Cardiac muscle cell (in vitro differentiated cells and primary cell): ENCODE measurements around the gene BCAR1. TPM values are rescaled to one million over a fixed set of nuclear protein-coding genes. Genes with fewer than 3 reads are reported as not detected.
"Not testable (repeated sequence)": the region's sequence is repeated elsewhere in the genome, so short reads cannot be mapped to it uniquely, and the experiment has no call there.

Experiments
- DNase-seq, 2 donors: peaks; one replicate each; pipeline versions ENCODE4 v3.0.0 to v3.0.0-alpha.2; 2010 to 2017; ENCODE audit warnings: low read depth in 1 of 2, low spot score in 1 of 2
- H3K27ac ChIP-seq: fragments of 200-600 bp; sonication (generic); 2 replicates; pipeline ENCODE4 v1.5.1; 2016
- H3K27me3 ChIP-seq: fragments of 200-600 bp; sonication (generic); 2 replicates; pipeline ENCODE4 v1.6.0; 2016; ENCODE audit warnings: control low read depth
- H3K36me3 ChIP-seq: fragments of 200-600 bp; sonication (generic); 2 replicates; pipeline ENCODE4 v1.5.1; 2016; ENCODE audit warnings: control low read depth
- H3K4me1 ChIP-seq: fragments of 200-600 bp; sonication (generic); 2 replicates; pipeline ENCODE4 v1.8.1; 2017; ENCODE audit warnings: low read depth, mild to moderate bottlenecking, mixed run types
- H3K4me3 ChIP-seq: fragments of 200-600 bp; sonication (generic); 2 replicates; pipeline ENCODE4 v1.5.1; 2016; ENCODE audit warnings: mild to moderate bottlenecking
- H3K9me3 ChIP-seq: fragments of 200-600 bp; sonication (generic); 2 replicates; pipeline ENCODE4 v1.5.1; 2017; ENCODE audit warnings: low read depth, mild to moderate bottlenecking, control low read depth
- polyA plus RNA-seq: library from polyadenylated mRNA; unstranded; fragments of >200 nt; fragmentation: Nextera tagmentation; extraction: Ambion mirVana; gene quantifications from 2 replicates; pipeline ENCODE4 v1.2.1, GENCODE V29; 2016
- total RNA-seq: library from RNA; depleted of rRNA; stranded (reverse); fragments of >200 nt; gene quantifications from 2 replicates; pipeline ENCODE4 v1.2.3, GENCODE V29; 2016
- TF ChIP-seq, protein P1 (sequence below): IDR thresholded peaks from 2 replicates; pipeline ENCODE4 v1.5.1; 2012; ENCODE audit warnings: low read depth, mild to moderate bottlenecking, low read length

BCAR1 gene
- total and polyA plus RNA-seq, 2 experiments from 2014 or later, result 83.7 to 121 TPM

DNA sequence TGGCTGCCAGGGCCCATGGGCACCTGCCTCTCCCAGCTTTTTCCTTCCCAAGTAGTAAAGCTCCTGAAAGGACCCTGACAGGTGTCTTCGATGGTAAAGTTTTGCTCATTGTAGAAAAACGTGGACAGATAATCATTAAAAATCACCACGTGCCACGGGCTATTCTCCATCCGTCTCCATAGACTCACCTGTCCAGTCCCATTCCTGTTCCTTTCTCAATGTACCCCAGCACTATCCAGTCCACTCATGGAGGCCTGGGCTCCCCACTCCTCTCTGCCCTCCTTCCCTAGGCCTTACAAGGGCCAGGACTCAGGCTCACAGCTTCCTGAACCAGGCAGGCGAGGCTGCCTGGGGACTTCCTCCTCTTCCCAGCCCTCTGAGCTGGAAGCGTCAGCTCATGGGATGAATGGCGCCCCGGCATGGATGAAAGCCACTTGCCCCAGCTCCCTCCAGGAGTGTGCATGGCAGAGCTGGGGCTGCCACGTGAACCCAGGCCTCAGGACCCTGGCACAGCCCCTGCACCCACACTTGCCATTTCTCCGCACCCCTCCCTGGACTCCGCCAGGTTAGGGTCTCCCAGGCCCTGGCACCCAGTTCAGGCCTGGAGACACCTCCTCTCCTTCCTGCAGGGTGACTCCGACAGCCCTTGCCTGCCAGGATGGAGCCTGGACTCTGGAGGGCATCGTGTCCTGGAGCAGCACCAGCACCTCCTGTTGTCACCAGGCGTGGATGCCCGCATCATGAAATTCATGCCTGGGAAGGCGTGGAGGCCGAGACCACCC is 23.9 kb downstream of the BCAR1 start:
- no peak for DNase-seq
- Histone ChIP-seq H3K4me3 (no peak overlapping the region), H3K9me3 (no peaks in the 10 kb centered on the region), H3K27ac (peak overlapping the region; percentile 57), H3K36me3 (peaks cover 8% of the 10 kb centered on the region), H3K27me3 (no peaks in the 10 kb centered on the region), H3K4me1 (no peaks in the 10 kb centered on the region)
- TF ChIP-seq, protein P1, sequence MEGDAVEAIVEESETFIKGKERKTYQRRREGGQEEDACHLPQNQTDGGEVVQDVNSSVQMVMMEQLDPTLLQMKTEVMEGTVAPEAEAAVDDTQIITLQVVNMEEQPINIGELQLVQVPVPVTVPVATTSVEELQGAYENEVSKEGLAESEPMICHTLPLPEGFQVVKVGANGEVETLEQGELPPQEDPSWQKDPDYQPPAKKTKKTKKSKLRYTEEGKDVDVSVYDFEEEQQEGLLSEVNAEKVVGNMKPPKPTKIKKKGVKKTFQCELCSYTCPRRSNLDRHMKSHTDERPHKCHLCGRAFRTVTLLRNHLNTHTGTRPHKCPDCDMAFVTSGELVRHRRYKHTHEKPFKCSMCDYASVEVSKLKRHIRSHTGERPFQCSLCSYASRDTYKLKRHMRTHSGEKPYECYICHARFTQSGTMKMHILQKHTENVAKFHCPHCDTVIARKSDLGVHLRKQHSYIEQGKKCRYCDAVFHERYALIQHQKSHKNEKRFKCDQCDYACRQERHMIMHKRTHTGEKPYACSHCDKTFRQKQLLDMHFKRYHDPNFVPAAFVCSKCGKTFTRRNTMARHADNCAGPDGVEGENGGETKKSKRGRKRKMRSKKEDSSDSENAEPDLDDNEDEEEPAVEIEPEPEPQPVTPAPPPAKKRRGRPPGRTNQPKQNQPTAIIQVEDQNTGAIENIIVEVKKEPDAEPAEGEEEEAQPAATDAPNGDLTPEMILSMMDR, result no peak

DNA sequence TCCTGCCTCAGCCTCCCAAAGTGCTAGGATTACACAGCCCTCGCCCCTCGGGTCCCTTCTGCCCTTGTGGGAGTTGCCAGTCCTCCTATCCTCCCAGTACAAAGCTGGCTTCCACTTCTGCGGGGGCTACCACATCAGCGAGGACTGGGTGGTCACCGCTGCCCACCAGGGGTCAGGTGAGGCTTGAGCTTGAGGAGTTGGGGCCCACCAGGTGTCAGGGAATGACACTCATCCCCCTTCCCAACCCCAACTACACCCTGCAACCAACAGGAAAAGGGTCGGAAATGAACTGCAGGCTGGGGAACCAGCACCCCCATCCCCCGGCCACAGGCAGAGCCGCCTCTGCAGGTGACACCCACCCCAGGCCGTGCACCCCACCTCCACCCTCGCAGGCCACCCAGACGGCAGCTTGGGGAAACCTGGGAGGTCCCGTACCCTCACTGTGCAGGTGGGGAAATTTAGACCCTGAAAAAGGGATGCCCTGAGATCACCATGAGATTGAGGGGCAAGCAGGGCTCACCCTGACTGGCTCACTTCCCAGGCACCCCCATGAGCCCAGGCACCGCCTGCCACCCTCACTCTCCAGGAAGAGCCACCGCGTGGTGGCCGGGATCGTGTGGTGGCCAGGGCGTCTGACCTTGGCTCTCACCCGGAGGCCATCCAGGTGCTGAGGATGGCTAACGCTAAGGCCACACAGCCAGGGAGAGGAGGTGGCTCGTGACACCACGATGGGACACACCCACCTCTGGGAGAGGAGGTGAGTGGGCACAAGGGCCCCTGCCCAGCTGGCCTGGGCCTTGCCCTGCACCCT is 24.7 kb downstream of the BCAR1 start:
- Histone ChIP-seq H3K27me3 (no peaks in the 10 kb centered on the region), H3K9me3 (no peaks in the 10 kb centered on the region), H3K4me3 (no peak overlapping the region), H3K36me3 (peaks cover 8% of the 10 kb centered on the region), H3K27ac (peak overlapping the region; percentile 57), H3K4me1 (no peaks in the 10 kb centered on the region)
- TF ChIP-seq, protein P1, result no peak
- no peak for DNase-seq

DNA sequence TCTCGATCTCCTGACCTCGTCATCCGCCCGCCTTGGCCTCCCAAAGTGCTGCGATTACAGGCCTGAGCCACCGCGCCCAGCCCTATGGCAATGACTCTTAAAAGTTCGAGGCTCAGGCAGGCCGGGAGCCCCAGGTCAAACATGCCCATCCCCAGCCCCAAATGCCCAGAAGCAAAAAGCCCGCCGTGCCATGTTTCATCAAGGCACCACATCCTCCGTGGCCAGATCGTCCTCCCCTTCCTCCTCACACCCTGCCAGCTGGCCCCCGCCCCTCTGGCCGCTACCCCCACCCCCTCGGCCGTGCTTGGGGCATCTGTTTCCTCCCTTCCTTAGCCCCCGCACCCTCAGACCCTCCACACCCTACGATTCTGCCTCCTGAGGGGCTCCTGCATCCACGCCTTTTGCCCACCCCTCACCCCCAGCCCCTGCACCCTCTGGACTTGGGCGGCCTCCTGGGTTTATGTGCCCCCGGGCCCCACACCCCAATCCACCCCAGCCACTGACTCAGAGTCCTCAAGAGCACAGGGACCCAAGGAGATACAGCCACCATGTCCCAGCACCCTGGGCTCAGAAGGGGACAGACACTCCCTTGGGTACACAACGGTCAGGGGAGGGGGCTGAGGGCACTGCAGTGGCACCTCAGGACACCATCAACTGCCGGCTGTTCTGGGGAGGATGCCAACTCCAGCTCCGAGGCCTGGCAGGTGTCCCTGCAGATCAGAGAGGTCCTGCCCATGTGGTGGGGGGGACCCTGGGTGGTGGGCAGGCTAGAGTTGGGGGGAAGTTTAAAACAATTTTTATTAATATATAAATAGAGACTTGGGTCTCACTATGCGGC is 25.5 kb downstream of the BCAR1 start:
- Histone ChIP-seq H3K9me3 (no peaks in the 10 kb centered on the region), H3K36me3 (peaks cover 8% of the 10 kb centered on the region), H3K27me3 (no peaks in the 10 kb centered on the region), H3K4me1 (no peaks in the 10 kb centered on the region), H3K4me3 (no peak overlapping the region), H3K27ac (no peak overlapping the region)
- TF ChIP-seq, protein P1, result no peak
- DNase-seq, result no peak

DNA sequence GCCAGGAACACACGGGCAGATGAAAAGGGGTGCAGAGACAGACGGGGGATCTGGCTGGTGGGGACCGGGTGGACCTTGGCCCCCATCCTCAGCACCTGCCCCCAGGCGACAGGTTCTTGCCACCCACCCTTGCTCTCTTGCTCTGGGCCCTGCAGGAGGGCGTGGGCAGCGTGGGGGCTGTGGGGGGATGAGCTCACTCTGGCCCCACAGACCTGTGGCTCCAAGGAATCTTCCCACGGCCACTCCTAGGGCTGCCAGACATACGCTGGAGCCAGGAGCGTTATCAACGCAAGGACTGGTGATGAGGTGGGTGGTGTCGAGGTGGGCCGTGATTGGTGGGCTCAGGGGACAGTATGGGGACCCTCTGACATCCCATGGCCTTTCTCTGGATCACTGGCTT is 26.3 kb downstream of the BCAR1 start:
- Histone ChIP-seq H3K4me3 (no peak overlapping the region), H3K9me3 (no peaks in the 10 kb centered on the region), H3K27ac (no peak overlapping the region), H3K36me3 (peaks cover 8% of the 10 kb centered on the region), H3K4me1 (no peaks in the 10 kb centered on the region), H3K27me3 (no peaks in the 10 kb centered on the region)
- TF ChIP-seq, protein P1, result no peak
- no peak for DNase-seq

DNA sequence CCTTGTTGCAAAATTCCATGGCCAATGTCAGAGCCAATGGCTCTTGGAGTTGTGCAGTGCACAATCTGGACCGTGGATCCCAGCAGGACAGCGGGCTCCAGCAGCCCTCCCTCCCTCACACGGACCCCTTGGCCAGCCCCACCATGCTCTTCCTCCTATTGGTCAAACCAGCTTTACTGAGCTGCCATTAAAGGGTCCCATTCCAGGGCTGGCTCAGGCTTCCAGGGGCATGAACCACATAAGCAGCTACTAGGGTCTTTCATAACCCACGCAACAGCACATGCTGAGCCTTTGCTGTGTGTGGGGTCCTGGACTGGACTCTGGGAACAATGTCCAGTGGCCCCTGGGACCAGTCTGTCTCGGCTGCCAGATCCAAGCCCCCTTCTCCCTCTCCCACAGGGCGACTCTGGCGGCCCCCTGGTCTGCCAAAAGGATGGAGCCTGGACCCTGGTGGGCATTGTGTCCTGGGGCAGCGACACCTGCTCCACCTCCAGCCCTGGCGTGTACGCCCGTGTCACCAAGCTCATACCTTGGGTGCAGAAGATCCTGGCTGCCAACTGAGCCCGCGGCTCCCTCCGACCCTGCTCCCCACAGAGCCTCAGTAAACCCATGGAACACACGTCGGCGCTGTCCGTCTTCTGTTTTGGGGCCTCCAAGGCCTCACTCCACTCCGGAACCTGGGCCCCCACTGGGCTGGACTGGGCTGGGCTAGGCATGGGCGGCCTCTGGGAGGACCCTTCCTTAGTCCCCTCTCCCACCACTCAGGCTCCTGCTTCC is 26.9 kb downstream of the BCAR1 start:
- H3K27ac ChIP-seq, result no peak overlapping the region
- H3K9me3 ChIP-seq, result no peaks in the 10 kb centered on the region
- DNase-seq, result no peak
- TF ChIP-seq, protein P1, result no peak
- H3K4me3 ChIP-seq, result no peak overlapping the region
- H3K27me3 ChIP-seq, result no peaks in the 10 kb centered on the region
- H3K4me1 ChIP-seq, result no peaks in the 10 kb centered on the region
- H3K36me3 ChIP-seq, result peaks cover 5% of the 10 kb centered on the region

DNA sequence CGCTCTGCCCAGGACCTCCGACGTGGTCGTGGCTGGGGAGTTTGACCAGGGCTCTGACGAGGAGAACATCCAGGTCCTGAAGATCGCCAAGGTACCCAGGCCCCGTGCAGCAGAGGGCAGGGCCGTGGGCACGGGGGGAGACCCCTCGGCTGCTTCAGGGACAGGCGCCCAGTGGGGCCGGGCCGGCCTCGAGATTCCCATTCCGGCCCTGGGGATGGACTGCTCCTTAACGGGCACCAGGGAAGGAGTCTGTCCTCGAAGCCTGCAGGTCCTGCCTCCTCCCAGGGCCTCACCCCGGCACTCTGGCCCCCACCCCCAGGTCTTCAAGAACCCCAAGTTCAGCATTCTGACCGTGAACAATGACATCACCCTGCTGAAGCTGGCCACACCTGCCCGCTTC is 28.3 kb downstream of the BCAR1 start:
- DNase-seq, H3K27me3 ChIP-seq, H3K36me3 ChIP-seq, H3K4me3 ChIP-seq, H3K9me3 ChIP-seq, H3K27ac ChIP-seq, H3K4me1 ChIP-seq: not testable (repeated sequence)
